Spleen (tissue), 11 donors: ENCODE results near the gene COL28A1. TPM values are rescaled to one million over a fixed set of nuclear protein-coding genes. Genes with fewer than 3 reads are reported as not detected.
A peak's percentile ranks its signal among the peaks of the same experiment; 100 is the strongest.

Experiments
- DNase-seq: peaks from one replicate; pipeline ENCODE4 v3.0.0-alpha.2; 2020
- H3K27ac ChIP-seq, 8 donors: fragments of 200-600 bp; sonication (generic) in 7 of 8; 1 replicate in 4 of 8; 2 replicates in 4 of 8; pipeline versions ENCODE4 v1.5.0 to v1.8.0; 2016 to 2021; ENCODE audit warnings: inconsistent platforms in 4 of 8, mild to moderate bottlenecking in 4 of 8, moderate library complexity in 1 of 8
- H3K27me3 ChIP-seq, 7 donors: fragments of 200-600 bp; sonication (generic) in 6 of 7; replicated peaks in 1 of 7; 1 replicate in 4 of 7; 2 replicates in 3 of 7; pipeline versions ENCODE4 v1.5.0 to v1.8.0; 2016 to 2021; ENCODE audit warnings: inconsistent platforms in 3 of 7, mild to moderate bottlenecking in 1 of 7
- H3K36me3 ChIP-seq, 6 donors: fragments of 200-600 bp; sonication (generic) in 5 of 6; 1 replicate in 4 of 6; 2 replicates in 2 of 6; pipeline versions ENCODE4 v1.5.0 to v1.8.0; 2016 to 2021; ENCODE audit warnings: inconsistent platforms in 2 of 6
- H3K4me1 ChIP-seq, 6 donors: fragments of 200-600 bp; sonication (generic) in 5 of 6; 1 replicate in 3 of 6; 2 replicates in 3 of 6; pipeline versions ENCODE4 v1.5.0 to v1.8.0; 2016 to 2021; ENCODE audit warnings: inconsistent platforms in 3 of 6
- H3K4me3 ChIP-seq, 8 donors: fragments of 200-600 bp; sonication (generic) in 7 of 8; 1 replicate in 4 of 8; 2 replicates in 4 of 8; pipeline versions ENCODE4 v1.5.0 to v1.8.0; 2016 to 2021; ENCODE audit warnings: inconsistent platforms in 4 of 8, mild to moderate bottlenecking in 4 of 8, moderate library complexity in 2 of 8
- H3K9me3 ChIP-seq, 8 donors: fragments of 200-600 bp; sonication (generic) in 7 of 8; 1 replicate in 4 of 8; 2 replicates in 4 of 8; pipeline versions ENCODE4 v1.5.0 to v1.8.0; 2016 to 2021; ENCODE audit warnings: inconsistent platforms in 4 of 8
- POLR2A ChIP-seq, 3 donors: fragments of 450-650 bp; IDR thresholded peaks; one replicate each; pipeline ENCODE4 v1.5.1; 2017; ENCODE audit warnings: antibody characterized with exemption in 3 of 3, mild to moderate bottlenecking in 1 of 3
- POLR2AphosphoS5 ChIP-seq, 3 donors: sonication (generic); formaldehyde crosslinking; IDR thresholded peaks; one replicate each; pipeline ENCODE4 v1.5.1; 2017; ENCODE audit warnings: antibody characterized with exemption in 3 of 3
- WGBS, 5 donors: extraction: QIAGEN DNeasy Blood & Tissue Kit in 3 of 5; methylation state at CpG; one replicate each; pipeline versions ENCODE4 v1.1.5 to v1.1.7; 2013 to 2018; 5-methylcytosine and 5-hydroxymethylcytosine counted together
- intact Hi-C: fragments of 100-400 bp; cut with DNase I; formaldehyde crosslinking; loops from one replicate; pipeline ENCODE4 v1.15.0; 2023; ENCODE audit warnings: low total_unique reads
- polyA plus RNA-seq, 3 donors: library from polyadenylated mRNA; stranded (reverse); fragments of 200-250 nt; gene quantifications; one replicate each; pipeline ENCODE4 v1.2.1, GENCODE V29; 2013
- total RNA-seq, 7 donors: library from RNA; depleted of rRNA in 3 of 7; stranded (reverse); fragments of >200 nt in 3 of 7; fragmentation: NEBNext Ultra II Directional in 4 of 7; extraction: Animal tissue kit (Norgen Biotek cat#: 25700) in 4 of 7; gene quantifications; one replicate each; pipeline versions ENCODE4 v1.1.0 to v1.2.1, GENCODE V29; 2016 to 2021
- TF ChIP-seq, protein P1 (sequence below), 11 experiments: fragments of 200-600 bp in 7 of 11; fragments of 450-650 bp in 4 of 11; sonication (generic) in 4 of 11; IDR thresholded peaks in 8 of 11; conservative IDR thresholded peaks in 3 of 11; 1 replicate in 7 of 11; 2 replicates in 4 of 11; pipeline versions ENCODE4 v1.4.0 to v1.8.0; 2016 to 2021; ENCODE audit warnings: antibody characterized with exemption in 11 of 11, inconsistent platforms in 4 of 11, mild to moderate bottlenecking in 1 of 11
- donor health status: healthy with polysubstance abuse.
- donor health status: DM: no; HTN: no; CAD: no; lungs with moderate emphysema.
- donor health status: DM: no; HTN: no; CAD: no.
- donor health status: Bipolar disorder and iron deficiency.
- donor health status: healthy.
- donor health status: DM: no; HTN: no; CAD: no.
- donor health status: DM: yes; HTN: yes; CAD: no.

COL28A1 gene
- total and polyA plus RNA-seq, 10 donors, result 0.08 to 1.6 (median 0.51) TPM

- no peak overlapping the region for H3K27ac ChIP-seq
- H3K27me3 ChIP-seq, result no peaks in the 10 kb centered on the region
- TF ChIP-seq POLR2AphosphoS5 (IDR thresholded peaks at IDR 0.05), result no peak
- TF ChIP-seq, protein P1, sequence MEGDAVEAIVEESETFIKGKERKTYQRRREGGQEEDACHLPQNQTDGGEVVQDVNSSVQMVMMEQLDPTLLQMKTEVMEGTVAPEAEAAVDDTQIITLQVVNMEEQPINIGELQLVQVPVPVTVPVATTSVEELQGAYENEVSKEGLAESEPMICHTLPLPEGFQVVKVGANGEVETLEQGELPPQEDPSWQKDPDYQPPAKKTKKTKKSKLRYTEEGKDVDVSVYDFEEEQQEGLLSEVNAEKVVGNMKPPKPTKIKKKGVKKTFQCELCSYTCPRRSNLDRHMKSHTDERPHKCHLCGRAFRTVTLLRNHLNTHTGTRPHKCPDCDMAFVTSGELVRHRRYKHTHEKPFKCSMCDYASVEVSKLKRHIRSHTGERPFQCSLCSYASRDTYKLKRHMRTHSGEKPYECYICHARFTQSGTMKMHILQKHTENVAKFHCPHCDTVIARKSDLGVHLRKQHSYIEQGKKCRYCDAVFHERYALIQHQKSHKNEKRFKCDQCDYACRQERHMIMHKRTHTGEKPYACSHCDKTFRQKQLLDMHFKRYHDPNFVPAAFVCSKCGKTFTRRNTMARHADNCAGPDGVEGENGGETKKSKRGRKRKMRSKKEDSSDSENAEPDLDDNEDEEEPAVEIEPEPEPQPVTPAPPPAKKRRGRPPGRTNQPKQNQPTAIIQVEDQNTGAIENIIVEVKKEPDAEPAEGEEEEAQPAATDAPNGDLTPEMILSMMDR (IDR thresholded peaks at IDR 0.05 in 8 of 11, conservative IDR thresholded peaks at IDR 0.05 in 3 of 11), result no peak
- no peak for TF ChIP-seq POLR2A (IDR thresholded peaks at IDR 0.05)
- H3K36me3 ChIP-seq, result no peaks in the 10 kb centered on the region
- intact Hi-C loops, result loop anchor here (10.0 kb wide), 1 partner anchor 243 kb away; the partner anchor contains the start of gene C1GALT1
- no peak for DNase-seq
- 88 to 100% (median 95%) methylated on average over 1 of the region's 1 CpG for WGBS, 5 donors
- H3K9me3 ChIP-seq, result no peaks in the 10 kb centered on the region
- H3K4me3 ChIP-seq, result no peak overlapping the region
- peaks cover 0 to 14% (median 9%) of the 10 kb centered on the region in 6 donors for H3K4me1 ChIP-seq
Measured at GRCh38 chr7:7427363-7427762, 108.3 kb downstream of the COL28A1 start.

DNA sequence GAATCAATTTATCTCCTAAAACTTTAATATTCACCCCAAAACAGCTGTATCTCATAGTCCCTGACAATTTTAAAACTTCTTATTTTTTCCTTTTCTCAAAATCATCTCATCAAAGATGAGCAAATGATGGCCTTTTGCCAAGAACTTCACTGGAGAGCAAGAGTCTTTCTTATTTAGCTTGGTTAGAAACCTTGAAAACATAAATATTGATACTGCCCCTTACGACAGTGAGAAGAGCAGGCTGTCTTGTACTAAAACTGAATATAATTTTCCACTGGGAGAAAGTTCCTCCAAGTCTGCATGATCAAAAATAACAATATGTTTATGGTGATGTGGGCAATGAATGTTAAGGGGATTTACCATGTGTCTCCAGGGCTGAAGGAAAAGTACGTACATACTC, 109.0 kb downstream of the COL28A1 start:
- H3K27me3 ChIP-seq, result no peaks in the 10 kb centered on the region
- WGBS, 5 donors, result 82 to 96% (median 86%) methylated on average over 2 of the region's 2 CpGs
- peaks cover 0 to 14% (median 9%) of the 10 kb centered on the region in 6 donors for H3K4me1 ChIP-seq
- no peak for DNase-seq
- H3K36me3 ChIP-seq, result no peaks in the 10 kb centered on the region
- TF ChIP-seq POLR2A (IDR thresholded peaks at IDR 0.05) (no peak), POLR2AphosphoS5 (IDR thresholded peaks at IDR 0.05) (no peak)
- TF ChIP-seq, protein P1 (IDR thresholded peaks at IDR 0.05 in 8 of 11, conservative IDR thresholded peaks at IDR 0.05 in 3 of 11), result no peak
- intact Hi-C loops, result loop anchor here (10.0 kb wide), 1 partner anchor 242 kb away; the partner anchor contains the start of gene C1GALT1
- no peak overlapping the region for H3K4me3 ChIP-seq
- no peaks in the 10 kb centered on the region for H3K9me3 ChIP-seq
- no peak overlapping the region for H3K27ac ChIP-seq

DNA sequence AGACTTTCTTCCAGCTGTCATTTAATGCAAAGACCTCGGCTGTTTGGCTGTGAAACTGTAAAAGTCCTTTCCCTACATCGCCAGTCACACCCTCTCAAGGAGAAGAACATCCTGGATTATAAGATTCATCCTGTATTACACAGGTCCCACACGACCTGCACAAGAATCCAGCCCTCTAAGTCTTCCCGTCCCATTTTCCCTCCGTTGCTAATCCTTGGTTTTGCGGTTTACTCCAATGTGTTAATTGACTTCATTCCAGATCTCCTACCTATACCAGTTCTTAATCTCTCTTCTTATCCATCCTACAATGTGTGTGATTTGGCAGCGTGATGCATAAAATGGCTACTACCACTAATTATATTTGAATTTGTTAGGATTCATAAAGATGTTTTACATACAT, 110.4 kb downstream of the COL28A1 start:
- H3K9me3 ChIP-seq, result no peaks in the 10 kb centered on the region
- H3K27ac ChIP-seq, result no peak overlapping the region
- no peaks in the 10 kb centered on the region for H3K27me3 ChIP-seq
- WGBS, 5 donors, result 87 to 95% (median 88%) methylated on average over 7 of the region's 7 CpGs
- intact Hi-C loops, result loop anchor here (10.0 kb wide), 1 partner anchor 241 kb away; the partner anchor contains the start of gene C1GALT1
- no peak for TF ChIP-seq POLR2AphosphoS5 (IDR thresholded peaks at IDR 0.05)
- no peak for TF ChIP-seq POLR2A (IDR thresholded peaks at IDR 0.05)
- TF ChIP-seq, protein P1 (IDR thresholded peaks at IDR 0.05 in 8 of 11, conservative IDR thresholded peaks at IDR 0.05 in 3 of 11), result no peak
- no peaks in the 10 kb centered on the region for H3K36me3 ChIP-seq
- H3K4me1 ChIP-seq, result peaks cover 0 to 14% (median 9%) of the 10 kb centered on the region in 6 donors
- no peak overlapping the region for H3K4me3 ChIP-seq
- no peak for DNase-seq

- H3K36me3 ChIP-seq, result no peaks in the 10 kb centered on the region
- no peaks in the 10 kb centered on the region for H3K9me3 ChIP-seq
- TF ChIP-seq, protein P1 (IDR thresholded peaks at IDR 0.05 in 8 of 11, conservative IDR thresholded peaks at IDR 0.05 in 3 of 11), result peak; percentile 21 to 77 (median 65)
- TF ChIP-seq POLR2A (IDR thresholded peaks at IDR 0.05), result no peak
- 34 to 40% (median 36%) methylated on average over 14 of the region's 14 CpGs for WGBS, 5 donors
- peak overlapping the region; percentile 22 to 73 (median 39) for H3K4me3 ChIP-seq
- H3K27me3 ChIP-seq, result no peaks in the 10 kb centered on the region
- intact Hi-C loops, result loop anchor here (10.0 kb wide), 1 partner anchor 240 kb away; the partner anchor contains the start of gene C1GALT1
- H3K4me1 ChIP-seq, result peaks cover 0 to 14% (median 9%) of the 10 kb centered on the region in 6 donors
- H3K27ac ChIP-seq, result peak overlapping the region in 6 of 8 donors; percentile 11 to 69 (median 54)
- no peak for DNase-seq
Measured at GRCh38 chr7:7424151-7424873, 111.4 kb downstream of the COL28A1 start.
